NB4 (cell line): Measurements from ENCODE around the gene NHEJ1.

Experiments used
- CTCF ChIP-seq: IDR thresholded peaks from one replicate; pipeline ENCODE4 v1.5.1; 2012; ENCODE audit warnings: low read depth, low read length
- POLR2A ChIP-seq: IDR thresholded peaks from 2 replicates; pipeline ENCODE4 v1.6.1; 2011; ENCODE audit warnings: mild to moderate bottlenecking; ENCODE audit not compliant: insufficient read length; ENCODE audit errors: extremely low read depth
- TF ChIP-seq, protein P1 (sequence below): IDR thresholded peaks from 2 replicates; pipeline ENCODE4 v1.6.1; 2011; ENCODE audit warnings: low read depth, low read length

DNA sequence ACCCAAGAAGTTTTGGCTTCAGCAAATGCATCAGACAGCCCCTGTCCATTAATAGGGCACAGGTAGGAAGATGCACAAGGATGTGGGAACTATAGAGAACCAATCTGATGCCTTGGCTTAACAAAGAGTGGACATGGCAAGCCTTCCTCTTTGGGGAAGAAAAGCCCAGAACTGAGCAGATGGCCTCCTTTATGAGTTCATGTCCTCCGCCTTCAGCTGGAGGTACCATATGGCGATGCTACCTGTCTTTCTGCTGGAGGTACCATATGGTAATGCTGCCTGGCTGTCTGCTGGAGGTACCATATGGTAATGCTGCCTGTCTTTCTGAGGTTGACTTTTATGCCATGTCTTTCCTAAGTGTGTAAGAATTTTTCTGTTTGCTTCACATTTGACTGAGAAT, 23.5 kb upstream of the NHEJ1 start:
- TF ChIP-seq CTCF (no peak), POLR2A (no peak)
- TF ChIP-seq, protein P1, sequence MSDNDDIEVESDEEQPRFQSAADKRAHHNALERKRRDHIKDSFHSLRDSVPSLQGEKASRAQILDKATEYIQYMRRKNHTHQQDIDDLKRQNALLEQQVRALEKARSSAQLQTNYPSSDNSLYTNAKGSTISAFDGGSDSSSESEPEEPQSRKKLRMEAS = no peak
